ENCODE measurements around the gene AJAP1.

AJAP1 gene

GRCh38 chr1:4775506-4775905 lies 121.1 kb downstream of the AJAP1 start:
- DNase-seq (ENCODE audit: low read depth) = no peak
- TF ChIP-seq MYC (IDR thresholded peaks at IDR 0.05; ENCODE audit: low read depth, low read length) (no peak), POLR2A (IDR thresholded peaks at IDR 0.05; ENCODE audit: extremely low read depth, insufficient read length) (no peak)
- H3K4me3 ChIP-seq (ENCODE audit: low read depth, low read length) = no peak overlapping the region

- peak; percentile 15 for DNase-seq (ENCODE audit: low read depth)
- TF ChIP-seq CTCF (IDR thresholded peaks at IDR 0.05; ENCODE audit: low read depth, low read length) (no peak), MYC (IDR thresholded peaks at IDR 0.05; ENCODE audit: low read depth, low read length) (no peak), MAX (IDR thresholded peaks at IDR 0.05; ENCODE audit: low read depth, low read length) (no peak), POLR2A (IDR thresholded peaks at IDR 0.05; ENCODE audit: extremely low read depth, insufficient read length) (no peak)
- H3K4me3 ChIP-seq (ENCODE audit: low read depth, low read length) = no peak overlapping the region
These were observed 123.6 kb downstream of the AJAP1 start for GRCh38 chr1:4778056-4778455.

GRCh38 chr1:4781646-4782045 lies 127.2 kb downstream of the AJAP1 start:
- DNase-seq (ENCODE audit: low read depth) = no peak
- no peak overlapping the region for H3K4me3 ChIP-seq (ENCODE audit: low read depth, low read length)
- TF ChIP-seq CTCF (IDR thresholded peaks at IDR 0.05; ENCODE audit: low read depth, low read length) = no peak
- no peak for TF ChIP-seq POLR2A (IDR thresholded peaks at IDR 0.05; ENCODE audit: extremely low read depth, insufficient read length)
- TF ChIP-seq MAX (IDR thresholded peaks at IDR 0.05; ENCODE audit: low read depth, low read length) = no peak
- TF ChIP-seq MYC (IDR thresholded peaks at IDR 0.05; ENCODE audit: low read depth, low read length) = no peak

- no peak overlapping the region for H3K4me3 ChIP-seq (ENCODE audit: low read depth, low read length)
- no peak for DNase-seq (ENCODE audit: low read depth)
- TF ChIP-seq MYC (IDR thresholded peaks at IDR 0.05; ENCODE audit: low read depth, low read length) (no peak), CTCF (IDR thresholded peaks at IDR 0.05; ENCODE audit: low read depth, low read length) (no peak), POLR2A (IDR thresholded peaks at IDR 0.05; ENCODE audit: extremely low read depth, insufficient read length) (no peak), MAX (IDR thresholded peaks at IDR 0.05; ENCODE audit: low read depth, low read length) (no peak)
These were observed 130.4 kb downstream of the AJAP1 start for GRCh38 chr1:4784761-4785160.

GRCh38 chr1:4786055-4786454 lies 131.6 kb downstream of the AJAP1 start:
- TF ChIP-seq MYC (IDR thresholded peaks at IDR 0.05; ENCODE audit: low read depth, low read length) (no peak), MAX (IDR thresholded peaks at IDR 0.05; ENCODE audit: low read depth, low read length) (no peak), CTCF (IDR thresholded peaks at IDR 0.05; ENCODE audit: low read depth, low read length) (no peak), POLR2A (IDR thresholded peaks at IDR 0.05; ENCODE audit: extremely low read depth, insufficient read length) (no peak)
- DNase-seq (ENCODE audit: low read depth) = no peak
- no peak overlapping the region for H3K4me3 ChIP-seq (ENCODE audit: low read depth, low read length)

- H3K4me3 ChIP-seq (ENCODE audit: low read depth, low read length) = no peak overlapping the region
- TF ChIP-seq MAX (IDR thresholded peaks at IDR 0.05; ENCODE audit: low read depth, low read length) = no peak
- TF ChIP-seq CTCF (IDR thresholded peaks at IDR 0.05; ENCODE audit: low read depth, low read length) = no peak
- TF ChIP-seq POLR2A (IDR thresholded peaks at IDR 0.05; ENCODE audit: extremely low read depth, insufficient read length) = no peak
- TF ChIP-seq MYC (IDR thresholded peaks at IDR 0.05; ENCODE audit: low read depth, low read length) = no peak
- no peak for DNase-seq (ENCODE audit: low read depth)
These were observed 133.1 kb downstream of the AJAP1 start for GRCh38 chr1:4787551-4787950.
